ENCODE data around the gene PRC1.

- no peak for TF ChIP-seq CTCF (IDR thresholded peaks at IDR 0.05)
- no peak for TF ChIP-seq POLR2A (IDR thresholded peaks at IDR 0.05)
Measured at GRCh38 chr15:90917569-90917968, 76.8 kb downstream of the PRC1 start.
